Breast epithelium (tissue), 3 donors: ENCODE results near the gene PTCRA.

Experiments
- CTCF ChIP-seq, 3 donors: fragments of 450-650 bp; IDR thresholded peaks; one replicate each; pipeline ENCODE4 v1.5.1; 2016 to 2017; ENCODE audit warnings: antibody characterized with exemption in 3 of 3, mild to moderate bottlenecking in 3 of 3, moderate library complexity in 3 of 3
- POLR2A ChIP-seq: fragments of 450-650 bp; IDR thresholded peaks from one replicate; pipeline ENCODE4 v1.6.1; 2016; ENCODE audit warnings: antibody characterized with exemption, mild to moderate bottlenecking, moderate library complexity

GRCh38 chr6:42932412-42932811 lies 16.6 kb downstream of the PTCRA start:
- TF ChIP-seq CTCF (IDR thresholded peaks at IDR 0.05) (no peak), POLR2A (no peak)
